ENCODE measurements around the gene ASB10. TPM values are rescaled to one million over a fixed set of nuclear protein-coding genes. Genes with fewer than 3 reads are reported as not detected.
A peak's percentile ranks its signal among the peaks of the same experiment; 100 is the strongest.

Gene ASB10
- total RNA-seq, 2 experiments from 2014 or later: not detected

GRCh38 chr7:151197932-151198331 lies 10.9 kb upstream of the ASB10 start:
- H3K27ac Mint-ChIP-seq: no peak overlapping the region
- no peak for DNase-seq
- ChIA-PET POLR2A (no interaction called here), CTCF (no interaction called here)
- H3K36me3 Mint-ChIP-seq (ENCODE audit: low read depth): no peaks in the 10 kb centered on the region
- intact Hi-C loops (cut with DNase I, micrococcal nuclease): no loop called here
- H3K4me1 Mint-ChIP-seq: peaks cover 3% of the 10 kb centered on the region
- ATAC-seq: no peak
- no peak overlapping the region for H3K4me3 Mint-ChIP-seq
- H3K9me3 Mint-ChIP-seq (ENCODE audit: low read depth): no peaks in the 10 kb centered on the region
- H3K27me3 Mint-ChIP-seq: peaks cover 5% of the 10 kb centered on the region

GRCh38 chr7:151195616-151196450 lies 8.8 kb upstream of the ASB10 start:
- no peak for ATAC-seq
- CTCF ChIA-PET: interaction anchor here (0.5 kb wide), 1 partner anchor 1660 kb away, joined by 4 read pairs; no protein-coding TSS in a partner anchor
- Mint-ChIP-seq H3K4me1 (peaks cover 3% of the 10 kb centered on the region), H3K36me3 (ENCODE audit: low read depth) (no peaks in the 10 kb centered on the region), H3K27ac (no peak overlapping the region), H3K4me3 (no peak overlapping the region), H3K9me3 (ENCODE audit: low read depth) (no peaks in the 10 kb centered on the region), H3K27me3 (peaks cover 5% of the 10 kb centered on the region)
- POLR2A ChIA-PET: interaction anchor here (0.6 kb wide), 1 partner anchor 96 kb away, joined by 4 read pairs; no protein-coding TSS in a partner anchor
- DNase-seq: no peak
- intact Hi-C loops (cut with DNase I, micrococcal nuclease): no loop called here

GRCh38 chr7:151194188-151194587 lies 7.1 kb upstream of the ASB10 start:
- no peak overlapping the region for H3K27ac Mint-ChIP-seq
- ATAC-seq (no peak), DNase-seq (no peak)
- H3K36me3 Mint-ChIP-seq (ENCODE audit: low read depth): no peaks in the 10 kb centered on the region
- H3K4me1 Mint-ChIP-seq: peaks cover 3% of the 10 kb centered on the region
- peaks cover 5% of the 10 kb centered on the region for H3K27me3 Mint-ChIP-seq
- POLR2A ChIA-PET: interaction anchor here (0.6 kb wide), 1 partner anchor 265 kb away, joined by 3 read pairs; no protein-coding TSS in a partner anchor
- H3K9me3 Mint-ChIP-seq (ENCODE audit: low read depth): no peaks in the 10 kb centered on the region
- intact Hi-C loops (cut with DNase I, micrococcal nuclease): no loop called here
- CTCF ChIA-PET: interaction anchor here (0.6 kb wide), 1 partner anchor 304 kb away, joined by 5 read pairs; no protein-coding TSS in a partner anchor
- H3K4me3 Mint-ChIP-seq: no peak overlapping the region

- no peak for ATAC-seq
- intact Hi-C loops (cut with DNase I, micrococcal nuclease): no loop called here
- no peak for DNase-seq
- H3K9me3 Mint-ChIP-seq (ENCODE audit: low read depth): no peaks in the 10 kb centered on the region
- peaks cover 5% of the 10 kb centered on the region for H3K27me3 Mint-ChIP-seq
- CTCF ChIA-PET: interaction anchor here (0.6 kb wide), 1 partner anchor 303 kb away, joined by 5 read pairs; no protein-coding TSS in a partner anchor
- POLR2A ChIA-PET: interaction anchor here (0.6 kb wide), 1 partner anchor 265 kb away, joined by 3 read pairs; no protein-coding TSS in a partner anchor
- H3K27ac Mint-ChIP-seq: no peak overlapping the region
- no peaks in the 10 kb centered on the region for H3K36me3 Mint-ChIP-seq (ENCODE audit: low read depth)
- no peak overlapping the region for H3K4me3 Mint-ChIP-seq
- H3K4me1 Mint-ChIP-seq: peaks cover 3% of the 10 kb centered on the region
These were observed 6.3 kb upstream of the ASB10 start for GRCh38 chr7:151193203-151193978.

- ChIA-PET POLR2A (no interaction called here), CTCF (interaction anchor here (0.9 kb wide), 1 partner anchor 31 kb away, joined by 3 read pairs; no protein-coding TSS in a partner anchor)
- H3K27ac Mint-ChIP-seq: no peak overlapping the region
- H3K9me3 Mint-ChIP-seq (ENCODE audit: low read depth): no peaks in the 10 kb centered on the region
- ATAC-seq (no peak), DNase-seq (no peak)
- no peaks in the 10 kb centered on the region for H3K36me3 Mint-ChIP-seq (ENCODE audit: low read depth)
- peaks cover 3% of the 10 kb centered on the region for H3K4me1 Mint-ChIP-seq
- intact Hi-C loops (cut with DNase I, micrococcal nuclease): no loop called here
- H3K4me3 Mint-ChIP-seq: no peak overlapping the region
- H3K27me3 Mint-ChIP-seq: peaks cover 5% of the 10 kb centered on the region
These were observed 5.0 kb upstream of the ASB10 start for GRCh38 chr7:151192002-151192539.

- Mint-ChIP-seq H3K27me3 (peaks cover 5% of the 10 kb centered on the region), H3K4me1 (peaks cover 3% of the 10 kb centered on the region), H3K36me3 (ENCODE audit: low read depth) (no peaks in the 10 kb centered on the region), H3K9me3 (ENCODE audit: low read depth) (no peaks in the 10 kb centered on the region), H3K4me3 (no peak overlapping the region), H3K27ac (no peak overlapping the region)
- CTCF ChIA-PET: interaction anchor here (0.7 to 0.9 kb wide), 2 partner anchors 32 to 292 kb away, joined by 3 read pairs; no protein-coding TSS in a partner anchor
- POLR2A ChIA-PET: no interaction called here
- no peak for ATAC-seq
- no peak for DNase-seq
- intact Hi-C loops (cut with DNase I, micrococcal nuclease): no loop called here
These were observed 4.5 kb upstream of the ASB10 start for GRCh38 chr7:151191544-151191943.

- POLR2A ChIA-PET: no interaction called here
- ATAC-seq: no peak
- Mint-ChIP-seq H3K36me3 (ENCODE audit: low read depth) (no peaks in the 10 kb centered on the region), H3K27ac (peak overlapping the region; percentile 29), H3K9me3 (ENCODE audit: low read depth) (no peaks in the 10 kb centered on the region), H3K4me3 (no peak overlapping the region), H3K27me3 (no peaks in the 10 kb centered on the region), H3K4me1 (peaks cover under 1% of the 10 kb centered on the region)
- no peak for DNase-seq
- intact Hi-C loops (cut with DNase I, micrococcal nuclease): no loop called here
- CTCF ChIA-PET: no interaction called here
These were observed 2.0 kb upstream of the ASB10 start for GRCh38 chr7:151189038-151189437.

- DNase-seq (no peak), ATAC-seq (no peak)
- intact Hi-C loops (cut with DNase I, micrococcal nuclease): no loop called here
- Mint-ChIP-seq H3K9me3 (ENCODE audit: low read depth) (no peaks in the 10 kb centered on the region), H3K4me3 (no peak overlapping the region), H3K27ac (no peak overlapping the region), H3K27me3 (no peaks in the 10 kb centered on the region), H3K4me1 (no peaks in the 10 kb centered on the region), H3K36me3 (ENCODE audit: low read depth) (no peaks in the 10 kb centered on the region)
- CTCF ChIA-PET: no interaction called here
- POLR2A ChIA-PET: no interaction called here
These were observed 1.1 kb upstream of the ASB10 start for GRCh38 chr7:151188252-151188542.

- H3K4me3 Mint-ChIP-seq: no peak overlapping the region
- ATAC-seq (no peak), DNase-seq (no peak)
- ChIA-PET CTCF (no interaction called here), POLR2A (no interaction called here)
- H3K9me3 Mint-ChIP-seq (ENCODE audit: low read depth): no peaks in the 10 kb centered on the region
- intact Hi-C loops (cut with DNase I, micrococcal nuclease): no loop called here
- H3K27ac Mint-ChIP-seq: no peak overlapping the region
- no peaks in the 10 kb centered on the region for H3K27me3 Mint-ChIP-seq
- H3K36me3 Mint-ChIP-seq (ENCODE audit: low read depth): no peaks in the 10 kb centered on the region
- no peaks in the 10 kb centered on the region for H3K4me1 Mint-ChIP-seq
These were observed 580 bp upstream of the ASB10 start for GRCh38 chr7:151187409-151188251.

GRCh38 chr7:151185762-151186639 lies 1.0 kb downstream of the ASB10 start:
- H3K27ac Mint-ChIP-seq: no peak overlapping the region
- CTCF ChIA-PET: no interaction called here
- ATAC-seq (no peak), DNase-seq (no peak)
- H3K36me3 Mint-ChIP-seq (ENCODE audit: low read depth): no peaks in the 10 kb centered on the region
- H3K4me1 Mint-ChIP-seq: no peaks in the 10 kb centered on the region
- intact Hi-C loops (cut with DNase I, micrococcal nuclease): no loop called here
- no peak overlapping the region for H3K4me3 Mint-ChIP-seq
- no peaks in the 10 kb centered on the region for H3K9me3 Mint-ChIP-seq (ENCODE audit: low read depth)
- POLR2A ChIA-PET: interaction anchor here (1.0 kb wide), 1 partner anchor 27 kb away, joined by 3 read pairs; no protein-coding TSS in a partner anchor
- no peaks in the 10 kb centered on the region for H3K27me3 Mint-ChIP-seq

All from activated CD4-positive, alpha-beta T cell treated with anti-CD3 and anti-CD28 coated beads for 36 hours (primary cell).